H1 (cell line): ENCODE data around the gene SLC12A7. TPM values are rescaled to one million over a fixed set of nuclear protein-coding genes. Genes with fewer than 3 reads are reported as not detected.

Source experiments
- CTCF ChIA-PET: fragments of 300-600 bp; sonication (Branson Sonifier 250); formaldehyde crosslinking; loops from one replicate; lab custom pipeline; 2021; ENCODE audit not compliant: partially characterized antibody; lab: Charles Lee
- POLR2A ChIA-PET: fragments of 300-600 bp; sonication (Branson Sonifier 250); formaldehyde crosslinking; loops from one replicate; lab custom pipeline; 2021; ENCODE audit warnings: inconsistent platforms; ENCODE audit not compliant: partially characterized antibody; lab: Charles Lee
- DNase-seq, 2 experiments: peaks; one replicate each; pipeline versions ENCODE4 v3.0.0 to v3.0.0-alpha.2; 2010 to 2022; ENCODE audit warnings: low spot score in 2 of 2, low read depth in 1 of 2, mixed read lengths in 1 of 2
- FAIRE-seq: peaks from 2 replicates; lab custom pipeline; 2011; peaks lifted over from hg19 to GRCh38; lab: Jason Lieb, UNC
- H2AFZ ChIP-seq: 2 replicates; pipeline ENCODE4 v1.8.1; 2012; ENCODE audit warnings: low read length, inconsistent platforms
- H2AK5ac ChIP-seq: 2 replicates; pipeline ENCODE4 v1.6.1; 2013; ENCODE audit warnings: low read depth, low read length
- H2BK120ac ChIP-seq: replicated peaks from 2 replicates; pipeline ENCODE3; 2013; ENCODE audit warnings: low read depth, low read length, inconsistent platforms
- H2BK12ac ChIP-seq: 2 replicates; pipeline ENCODE4 v1.6.1; 2013; ENCODE audit warnings: low read depth, low read length
- H2BK15ac ChIP-seq: 2 replicates; pipeline ENCODE4 v1.6.1; 2013; ENCODE audit warnings: low read length
- H2BK20ac ChIP-seq: 2 replicates; pipeline ENCODE4 v1.6.1; 2013; ENCODE audit warnings: low read length
- H2BK5ac ChIP-seq: 2 replicates; pipeline ENCODE4 v1.6.1; 2013; ENCODE audit warnings: low read depth, low read length
- H3K14ac ChIP-seq: 2 replicates; pipeline ENCODE4 v1.6.1; 2013; ENCODE audit warnings: inconsistent platforms; ENCODE audit not compliant: insufficient read length
- H3K18ac ChIP-seq: 2 replicates; pipeline ENCODE4 v1.6.1; 2013; ENCODE audit warnings: low read length; ENCODE audit errors: extremely low read depth
- H3K23ac ChIP-seq: 2 replicates; pipeline ENCODE4 v1.6.1; 2013; ENCODE audit warnings: inconsistent platforms; ENCODE audit not compliant: insufficient read length
- H3K23me2 ChIP-seq: 2 replicates; pipeline ENCODE4 v1.6.1; 2013; ENCODE audit warnings: low read depth, low read length
- H3K27ac ChIP-seq: 2 replicates; pipeline ENCODE4 v1.6.1; 2011; ENCODE audit warnings: low read depth, low read length, inconsistent platforms
- H3K27me3 ChIP-seq, 4 experiments: replicated peaks in 1 of 4; 1 replicate in 1 of 4; 2 replicates in 3 of 4; pipeline versions ENCODE4 v1.6.1 to v1.8.1; 2011 to 2013; ENCODE audit warnings: low read length in 3 of 4, mild to moderate bottlenecking in 3 of 4, inconsistent platforms in 2 of 4, mixed read lengths in 2 of 4, moderate library complexity in 1 of 4; ENCODE audit not compliant: control insufficient read depth in 3 of 4, insufficient read depth in 3 of 4; ENCODE audit errors: extremely low read depth in 1 of 4
- H3K36me3 ChIP-seq, 4 experiments: 2 replicates each; pipeline versions ENCODE4 v1.6.1 to v1.8.1; 2011 to 2013; ENCODE audit warnings: mild to moderate bottlenecking in 4 of 4, low read length in 3 of 4, moderate library complexity in 2 of 4, control low read depth in 1 of 4, inconsistent platforms in 1 of 4; ENCODE audit not compliant: insufficient read depth in 4 of 4, control insufficient read depth in 2 of 4
- H3K4ac ChIP-seq: replicated peaks from 2 replicates; pipeline ENCODE3; 2013; ENCODE audit warnings: low read length, low read depth, mixed read lengths, inconsistent platforms; ENCODE audit not compliant: insufficient read length
- H3K4me1 ChIP-seq, 4 experiments: replicated peaks in 1 of 4; 1 replicate in 1 of 4; 2 replicates in 3 of 4; pipeline versions ENCODE4 v1.6.1 to v1.8.1; 2011 to 2013; ENCODE audit warnings: low read length in 3 of 4, inconsistent platforms in 2 of 4, mixed read lengths in 1 of 4; ENCODE audit not compliant: insufficient read depth in 4 of 4, control insufficient read depth in 3 of 4
- H3K4me2 ChIP-seq, 2 experiments: 2 replicates each; pipeline versions ENCODE4 v1.6.1 to v1.8.1; 2011 to 2013; ENCODE audit warnings: low read depth in 2 of 2, low read length in 2 of 2, control low read depth in 1 of 2, inconsistent platforms in 1 of 2, mild to moderate bottlenecking in 1 of 2; ENCODE audit not compliant: insufficient read depth in 1 of 2
- H3K4me3 ChIP-seq, 4 experiments: fragments of 200-600, 300-600 bp in 1 of 4; sonication (generic), shearing (Covaris generic), sonication (Bioruptor Twin) in 1 of 4; 2 replicates each; pipeline versions ENCODE4 v1.5.1 to v1.8.1; 2011 to 2016; ENCODE audit warnings: low read length in 4 of 4, low read depth in 3 of 4, control low read depth in 2 of 4, inconsistent platforms in 2 of 4, mild to moderate bottlenecking in 2 of 4, mixed read lengths in 1 of 4, moderate library complexity in 1 of 4; ENCODE audit not compliant: insufficient read depth in 2 of 4; ENCODE audit errors: extremely low read depth in 1 of 4
- H3K56ac ChIP-seq: replicated peaks from 2 replicates; pipeline ENCODE3; 2013; ENCODE audit warnings: low read depth, mild to moderate bottlenecking, mixed read lengths, low read length, inconsistent platforms; ENCODE audit not compliant: insufficient read length
- H3K79me1 ChIP-seq: 2 replicates; pipeline ENCODE4 v1.6.1; 2013; ENCODE audit warnings: low read depth, low read length, control low read depth
- H3K79me2 ChIP-seq, 2 experiments: 2 replicates each; pipeline versions ENCODE4 v1.6.1 to v1.8.1; 2012 to 2013; ENCODE audit warnings: low read length in 2 of 2, mild to moderate bottlenecking in 2 of 2, inconsistent platforms in 1 of 2; ENCODE audit not compliant: insufficient read depth in 2 of 2, control insufficient read depth in 1 of 2
- H3K9ac ChIP-seq, 4 experiments: replicated peaks in 1 of 4; 1 replicate in 1 of 4; 2 replicates in 3 of 4; pipeline versions ENCODE4 v1.6.1 to v1.8.1; 2011 to 2013; ENCODE audit warnings: low read depth in 3 of 4, low read length in 3 of 4, control low read depth in 2 of 4, mild to moderate bottlenecking in 2 of 4, moderate library complexity in 2 of 4, inconsistent platforms in 1 of 4; ENCODE audit errors: extremely low read depth in 1 of 4
- H3K9me3 ChIP-seq, 2 experiments: 2 replicates each; pipeline versions ENCODE4 v1.6.1 to v1.8.1; 2012 to 2013; ENCODE audit warnings: mild to moderate bottlenecking in 2 of 2, moderate library complexity in 2 of 2, control low read depth in 1 of 2, inconsistent platforms in 1 of 2, low read depth in 1 of 2, low read length in 1 of 2, mixed read lengths in 1 of 2; ENCODE audit not compliant: insufficient read depth in 2 of 2
- H4K20me1 ChIP-seq, 2 experiments: replicated peaks in 1 of 2; 2 replicates each; pipeline versions ENCODE3 to v1.8.1; 2011 to 2013; ENCODE audit warnings: inconsistent platforms in 2 of 2, low read length in 2 of 2, mild to moderate bottlenecking in 1 of 2; ENCODE audit not compliant: insufficient read depth in 2 of 2, control insufficient read depth in 1 of 2
- H4K5ac ChIP-seq: 2 replicates; pipeline ENCODE4 v1.6.1; 2013; ENCODE audit warnings: low read length, low read depth, mixed read lengths, inconsistent platforms; ENCODE audit not compliant: insufficient read length
- H4K8ac ChIP-seq: 2 replicates; pipeline ENCODE4 v1.8.0; 2013; ENCODE audit warnings: mild to moderate bottlenecking, moderate library complexity, low read length, inconsistent platforms; ENCODE audit not compliant: insufficient read depth; ENCODE audit errors: extremely low read depth
- H4K91ac ChIP-seq: replicated peaks from 2 replicates; pipeline ENCODE3; 2013; ENCODE audit warnings: low read length, mixed read lengths, inconsistent platforms; ENCODE audit not compliant: insufficient read length
- EGR1 ChIP-seq: IDR thresholded peaks from 2 replicates; pipeline ENCODE4 v1.6.1; 2011; ENCODE audit warnings: low read depth, low read length, borderline replicate concordance
- FOSL1 ChIP-seq: IDR thresholded peaks from 2 replicates; pipeline ENCODE4 v1.6.1; 2011; ENCODE audit warnings: mild to moderate bottlenecking, low read depth, low read length, moderate library complexity; ENCODE audit not compliant: insufficient read depth
- GTF2F1 ChIP-seq: IDR thresholded peaks from 2 replicates; pipeline ENCODE4 v1.6.1; 2012; ENCODE audit warnings: low read depth, low read length, improper control_type of control experiment, borderline replicate concordance
- KDM4A ChIP-seq: IDR thresholded peaks from one replicate; pipeline ENCODE4 v1.7.1; 2012; ENCODE audit warnings: low read depth, mild to moderate bottlenecking, moderate library complexity, low read length, inconsistent platforms; ENCODE audit not compliant: severe bottlenecking
- POLR2A ChIP-seq, 2 experiments: IDR thresholded peaks; 1 replicate in 1 of 2; 2 replicates in 1 of 2; pipeline ENCODE4 v1.6.1; 2011; ENCODE audit warnings: low read depth in 2 of 2, low read length in 2 of 2, mild to moderate bottlenecking in 2 of 2; ENCODE audit errors: control extremely low read depth in 1 of 2
- RFX5 ChIP-seq: IDR thresholded peaks from 2 replicates; pipeline ENCODE4 v1.6.1; 2011; ENCODE audit warnings: low read depth, low read length, improper control_type of control experiment, borderline replicate concordance
- RXRA ChIP-seq: IDR thresholded peaks from 2 replicates; pipeline ENCODE4 v1.6.1; 2011; ENCODE audit warnings: low read depth, mild to moderate bottlenecking, low read length, moderate library complexity; ENCODE audit not compliant: insufficient read depth
- SIX5 ChIP-seq: IDR thresholded peaks from 2 replicates; pipeline ENCODE4 v1.6.1; 2011; ENCODE audit warnings: mild to moderate bottlenecking, low read depth, low read length
- YY1 ChIP-seq: IDR thresholded peaks from 2 replicates; pipeline ENCODE4 v1.6.1; 2011; ENCODE audit warnings: low read depth, mild to moderate bottlenecking, low read length
- WGBS, 2 experiments: shearing (Covaris generic) in 1 of 2; methylation state at CpG; one replicate each; pipeline versions ENCODE4 v1.1.6 to v1.1.7; 2013 to 2015; ENCODE audit warnings: low lambda C conversion rate in 2 of 2, mixed read lengths in 2 of 2, inconsistent platforms in 1 of 2, low coverage in 1 of 2, missing lambda C conversion rate in 1 of 2; ENCODE audit not compliant: insufficient replicate concordance in 2 of 2, insufficient coverage in 1 of 2, insufficient read length in 1 of 2; ENCODE audit errors: extremely low coverage in 1 of 2, missing lambda C conversion rate in 1 of 2; 5-methylcytosine and 5-hydroxymethylcytosine counted together
- polyA plus RNA-seq, 7 experiments: library from polyadenylated mRNA; depleted of rRNA in 3 of 7; stranded (reverse) in 5 of 7; unstranded in 2 of 7; fragments of >200 nt in 5 of 7; fragments of 200-250 nt in 2 of 7; gene quantifications; 1 replicate in 5 of 7; 2 replicates in 1 of 7; 4 replicates in 1 of 7; pipeline versions ENCODE4 v1.2.1 to v1.2.3, GENCODE V29; 2011 to 2013; ENCODE audit warnings: missing spikeins in 2 of 7, mixed read lengths in 2 of 7
- total RNA-seq: library from RNA; stranded (reverse); fragmentation: NEBNext Ultra II Directional; extraction: Animal tissue kit (Norgen Biotek cat#: 25700); gene quantifications from 2 replicates; pipeline ENCODE4 v1.2.1, GENCODE V29; 2021
- TF ChIP-seq, protein P1 (sequence below): IDR thresholded peaks from 2 replicates; pipeline ENCODE4 v1.6.1; 2012; ENCODE audit warnings: inconsistent platforms
- TF ChIP-seq, protein P2 (sequence below): IDR thresholded peaks from 2 replicates; pipeline ENCODE4 v1.6.1; 2011; ENCODE audit warnings: low read depth, mild to moderate bottlenecking, low read length; ENCODE audit not compliant: insufficient read depth

Gene SLC12A7
- total and polyA plus RNA-seq, 2 of the 8 experiments (the other 6 are each of a cell fraction or from before 2014, with no cell fraction given) = 23.5 to 39.7 TPM

DNA sequence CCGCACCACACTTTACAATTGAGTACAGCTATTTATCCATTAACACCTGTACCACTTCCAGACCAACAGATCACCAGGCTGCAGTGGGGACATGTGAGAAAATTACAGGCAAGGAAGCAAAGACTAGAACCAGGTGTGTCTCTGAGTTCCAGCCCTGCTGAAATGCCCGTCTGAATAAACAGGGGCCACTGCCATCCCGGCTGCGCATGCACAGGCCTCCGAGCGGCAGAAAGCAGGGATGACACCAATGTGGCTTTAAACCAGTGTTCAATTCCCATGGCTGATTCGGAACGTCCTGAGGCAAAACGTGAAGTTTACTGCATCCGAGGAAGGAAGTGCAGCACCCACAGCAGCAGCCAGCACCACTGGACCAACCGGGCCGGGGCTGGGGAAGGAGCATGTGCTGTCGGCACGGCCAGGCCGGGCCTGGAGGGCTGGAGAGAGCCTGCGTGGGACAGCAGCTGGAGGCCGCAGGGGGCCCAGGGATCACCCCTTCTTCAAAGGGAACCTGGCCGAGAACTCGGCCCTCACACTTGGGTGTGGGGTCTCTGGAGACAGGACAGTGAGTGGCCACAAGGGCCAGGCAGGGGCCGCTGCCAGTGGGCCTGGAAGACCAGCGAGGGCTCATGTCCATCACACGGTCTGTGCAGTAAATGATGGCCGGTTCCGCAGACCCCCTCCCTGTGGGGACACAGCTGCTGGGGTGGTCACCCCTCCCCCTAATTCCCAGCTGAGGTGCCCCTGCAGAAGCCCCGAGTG, 33.0 kb upstream of the SLC12A7 start:
- no peak for FAIRE-seq
- Histone ChIP-seq H3K14ac (no peak overlapping the region), H2BK15ac (no peak overlapping the region), H3K4me2 (no peak overlapping the region), H3K36me3 (no peaks in the 10 kb centered on the region; a peak in 1 of 8 replicates), H2BK20ac (no peak overlapping the region), H4K91ac (peak overlapping the region; percentile 27), H3K23ac (no peak overlapping the region), H3K4ac (no peak overlapping the region), H2BK12ac (peak overlapping the region; percentile 50; the same call in 1 of the 2 replicates), H3K56ac (no peak overlapping the region), H3K18ac (no peak overlapping the region), H3K27ac (no peak overlapping the region), H4K20me1 (no peaks in the 10 kb centered on the region), H3K27me3 (no peaks in the 10 kb centered on the region), H2AFZ (no peak overlapping the region), H3K9ac (no peak overlapping the region), H2AK5ac (0 out of 2 replicates have a peak overlapping the region, but pooled peaks have one; percentile 24), H2BK120ac (no peak overlapping the region), H4K8ac (peak overlapping the region; percentile 68), H3K9me3 (no peaks in the 10 kb centered on the region), H3K4me1 (peaks cover 0 to 11% (median under 1%) of the 10 kb centered on the region in 4 experiments; a peak in 4 of 7 replicates), H2BK5ac (no peak overlapping the region), H3K79me1 (no peaks in the 10 kb centered on the region), H3K23me2 (0 out of 2 replicates have a peak, but pooled peaks cover 1% of the 10 kb centered on the region), H4K5ac (no peak overlapping the region), H3K79me2 (no peaks in the 10 kb centered on the region), H3K4me3 (no peak overlapping the region)
- CTCF ChIA-PET = interaction anchor here (0.8 to 2.0 kb wide), 5 partner anchors 23 to 188 kb away, joined by 3 to 7 read pairs (median 4); no protein-coding TSS in a partner anchor
- DNase-seq = no peak
- POLR2A ChIA-PET = interaction anchor here (0.9 kb wide), 1 partner anchor 13 kb away, joined by 3 read pairs; no protein-coding TSS in a partner anchor
- WGBS, 2 experiments = 85% methylated on average over 25 of the region's 25 CpGs; no CpG with 5 or more reads in 1 of the 2 experiments
- TF ChIP-seq POLR2A (IDR thresholded peaks at IDR 0.05; ENCODE audit: control extremely low read depth in 1 of 2, low read depth in 2 of 2, low read length in 2 of 2) (no peak), SIX5 (no peak), KDM4A (no peak), RFX5 (no peak), GTF2F1 (no peak), YY1 (no peak), FOSL1 (no peak), EGR1 (no peak), RXRA (no peak)
- TF ChIP-seq, protein P1, sequence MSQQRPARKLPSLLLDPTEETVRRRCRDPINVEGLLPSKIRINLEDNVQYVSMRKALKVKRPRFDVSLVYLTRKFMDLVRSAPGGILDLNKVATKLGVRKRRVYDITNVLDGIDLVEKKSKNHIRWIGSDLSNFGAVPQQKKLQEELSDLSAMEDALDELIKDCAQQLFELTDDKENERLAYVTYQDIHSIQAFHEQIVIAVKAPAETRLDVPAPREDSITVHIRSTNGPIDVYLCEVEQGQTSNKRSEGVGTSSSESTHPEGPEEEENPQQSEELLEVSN = no peak
- TF ChIP-seq, protein P2, sequence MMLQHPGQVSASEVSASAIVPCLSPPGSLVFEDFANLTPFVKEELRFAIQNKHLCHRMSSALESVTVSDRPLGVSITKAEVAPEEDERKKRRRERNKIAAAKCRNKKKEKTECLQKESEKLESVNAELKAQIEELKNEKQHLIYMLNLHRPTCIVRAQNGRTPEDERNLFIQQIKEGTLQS = no peak
